Daoy (cell line): ENCODE data around the gene TREM2. TPM values are rescaled to one million over a fixed set of nuclear protein-coding genes. Genes with fewer than 3 reads are reported as not detected.
"Not testable (repeated sequence)": the region's sequence is repeated elsewhere in the genome, so short reads cannot be mapped to it uniquely, and the experiment has no call there.

Source experiments
- DNase-seq: peaks from one replicate; pipeline ENCODE4 v3.0.0-alpha.2; 2015; ENCODE audit warnings: low read depth
- total RNA-seq: library from RNA; depleted of rRNA; stranded (reverse); fragments of >200 nt; shearing (Covaris generic); gene quantifications from 2 replicates; pipeline ENCODE4 v1.2.3, GENCODE V29; 2014; rRNA removed

TREM2 gene
- not detected in 2 replicates for total RNA-seq

DNA sequence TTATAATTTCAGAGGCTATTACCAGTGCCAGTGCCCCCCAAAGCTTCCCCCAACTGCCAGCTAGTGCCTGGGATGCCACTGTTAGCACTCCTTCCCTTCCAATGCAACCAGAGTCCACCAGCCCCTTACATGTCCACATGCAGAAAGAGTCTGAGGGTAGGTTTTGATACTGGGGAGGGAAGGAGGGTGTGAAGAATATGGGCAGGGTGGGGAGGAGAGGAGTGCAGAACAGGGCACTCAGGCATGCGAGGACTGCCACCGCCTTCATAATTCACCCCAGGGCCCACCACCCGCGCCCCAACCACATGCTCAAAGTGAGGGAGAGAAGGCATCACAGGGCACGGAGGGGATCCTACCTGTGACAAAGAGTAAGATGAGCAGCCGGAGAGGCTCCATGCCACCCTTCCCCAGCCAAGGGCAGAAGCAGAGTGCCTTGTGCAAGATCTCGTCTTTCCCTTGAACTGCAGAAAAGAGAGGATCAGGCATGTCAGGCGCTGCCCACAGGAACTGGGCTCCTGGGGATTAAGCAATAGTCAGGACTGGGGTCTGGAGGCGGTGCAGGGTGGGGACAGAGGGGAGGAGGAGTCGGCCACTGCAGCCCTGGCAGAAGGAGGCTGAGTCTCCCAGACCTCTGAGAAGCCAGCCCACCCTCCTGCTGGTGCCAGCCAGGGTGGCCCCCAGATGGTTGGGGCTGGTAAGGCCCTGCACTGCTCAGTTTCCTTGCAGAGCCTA lies at the start of gene TREM2:
Gene TREM2, minus strand, starts transcription at position 430 of the 732 bp plus-strand sequence. Its CDS starts 34 bp downstream, at position 396.
- no peak for DNase-seq

DNA sequence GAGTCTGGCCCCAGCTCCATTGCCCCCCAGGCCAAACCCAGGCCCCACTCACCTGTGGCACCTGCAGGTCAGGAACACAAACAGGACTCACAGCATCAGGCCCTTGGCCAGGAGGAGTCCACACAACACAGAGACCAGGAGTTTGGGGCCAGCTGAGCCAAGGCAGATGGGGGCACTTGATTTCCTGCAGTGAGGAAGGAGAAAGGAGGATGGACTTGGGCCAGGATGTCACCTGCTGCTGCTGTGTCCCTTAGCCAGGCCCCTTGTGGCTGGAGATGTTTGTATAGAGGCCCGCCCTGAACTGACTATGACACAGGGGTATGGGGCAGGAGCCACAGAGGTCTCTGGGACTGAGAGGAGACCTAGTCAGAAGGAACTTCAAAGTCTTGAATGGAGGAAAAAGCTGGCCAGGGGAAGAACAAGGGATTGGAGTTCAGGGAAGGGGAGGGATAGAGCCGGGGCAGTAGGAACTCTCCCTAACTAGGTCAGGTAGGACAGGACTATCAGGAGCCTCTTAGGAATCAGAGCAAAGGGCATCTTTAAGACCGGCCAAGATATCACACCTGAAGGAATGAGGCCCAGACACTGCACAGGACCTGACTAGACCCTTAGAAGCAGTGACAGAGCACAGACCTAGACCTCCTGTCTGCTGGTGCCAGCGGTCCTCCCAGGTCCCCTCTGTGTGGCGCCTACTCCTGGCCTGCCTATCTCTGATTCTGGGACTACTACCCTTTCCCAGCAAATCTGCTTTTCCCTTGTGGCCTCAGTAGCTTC lies 46.8 kb upstream of the TREM2 start:
- no peak for DNase-seq

DNA sequence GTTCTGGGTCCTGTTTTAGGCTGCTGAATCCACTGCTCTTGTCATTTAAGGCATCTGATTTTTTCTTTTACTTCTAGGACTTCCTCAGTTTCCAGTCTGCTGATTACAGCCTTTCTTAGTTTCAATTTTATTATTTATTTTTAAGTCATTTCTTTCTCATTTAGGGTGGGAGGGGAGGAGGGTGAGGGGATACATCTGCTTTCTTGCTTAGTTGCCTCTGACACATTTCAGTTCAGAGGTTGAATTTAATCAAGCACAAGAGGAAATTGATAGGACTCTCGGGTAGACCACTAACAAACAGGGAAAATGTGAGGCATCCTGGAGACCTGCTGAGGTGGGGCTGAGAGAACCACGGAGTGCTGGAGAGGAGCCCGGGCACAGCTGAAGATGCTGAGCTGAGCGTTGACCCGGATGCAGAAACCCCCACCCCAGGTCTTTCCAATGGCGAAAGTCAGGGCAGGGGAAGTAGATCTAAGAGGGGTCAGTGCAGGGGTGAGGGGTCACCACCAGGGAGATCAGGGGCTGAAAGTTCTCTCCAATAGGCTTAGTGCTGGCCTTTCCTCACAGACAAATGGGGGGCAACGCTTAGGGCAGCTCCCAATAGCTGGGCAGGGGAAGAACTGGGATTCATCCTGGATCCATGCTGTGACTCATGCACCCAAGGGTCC lies 45.7 kb upstream of the TREM2 start:
- DNase-seq: no peak

DNA sequence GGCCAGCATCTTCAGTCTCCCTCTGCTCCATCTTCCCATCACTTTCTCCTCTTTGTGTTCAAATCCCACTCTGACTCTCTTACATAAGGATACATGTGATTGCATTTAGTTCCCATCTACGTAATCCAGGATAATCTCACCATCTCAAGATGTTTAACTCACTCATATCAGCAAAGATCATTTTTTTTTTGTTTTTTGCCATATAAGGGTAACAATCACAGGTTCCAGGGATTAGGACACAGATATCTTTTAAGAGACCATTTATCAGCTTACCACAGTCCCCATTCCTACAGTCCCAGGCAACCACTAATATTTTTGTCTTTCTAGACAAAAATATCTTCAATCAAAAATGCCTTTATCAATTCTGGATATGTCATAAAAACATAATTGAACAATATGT lies 41.2 kb upstream of the TREM2 start:
- no peak for DNase-seq

DNA sequence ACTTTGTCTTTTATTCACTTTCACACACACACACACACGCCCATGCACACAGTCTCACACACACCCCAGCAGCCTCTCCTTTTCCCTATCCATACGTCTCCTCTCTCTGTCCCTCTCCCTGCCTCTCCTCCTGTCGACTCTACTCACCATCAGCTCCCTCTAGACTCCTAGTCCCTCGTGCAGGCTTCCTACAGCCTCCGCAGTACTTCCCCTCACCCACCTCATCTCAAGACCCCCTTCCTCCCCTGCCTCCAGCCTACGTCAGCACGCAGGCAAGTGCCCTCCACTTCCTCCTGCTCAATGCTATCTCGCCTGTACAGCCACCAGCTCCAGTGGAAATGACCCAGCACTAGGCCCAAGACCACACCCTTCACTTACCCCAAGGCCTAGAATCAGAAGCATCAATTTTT lies 38.9 kb upstream of the TREM2 start:
- DNase-seq: no peak

DNA sequence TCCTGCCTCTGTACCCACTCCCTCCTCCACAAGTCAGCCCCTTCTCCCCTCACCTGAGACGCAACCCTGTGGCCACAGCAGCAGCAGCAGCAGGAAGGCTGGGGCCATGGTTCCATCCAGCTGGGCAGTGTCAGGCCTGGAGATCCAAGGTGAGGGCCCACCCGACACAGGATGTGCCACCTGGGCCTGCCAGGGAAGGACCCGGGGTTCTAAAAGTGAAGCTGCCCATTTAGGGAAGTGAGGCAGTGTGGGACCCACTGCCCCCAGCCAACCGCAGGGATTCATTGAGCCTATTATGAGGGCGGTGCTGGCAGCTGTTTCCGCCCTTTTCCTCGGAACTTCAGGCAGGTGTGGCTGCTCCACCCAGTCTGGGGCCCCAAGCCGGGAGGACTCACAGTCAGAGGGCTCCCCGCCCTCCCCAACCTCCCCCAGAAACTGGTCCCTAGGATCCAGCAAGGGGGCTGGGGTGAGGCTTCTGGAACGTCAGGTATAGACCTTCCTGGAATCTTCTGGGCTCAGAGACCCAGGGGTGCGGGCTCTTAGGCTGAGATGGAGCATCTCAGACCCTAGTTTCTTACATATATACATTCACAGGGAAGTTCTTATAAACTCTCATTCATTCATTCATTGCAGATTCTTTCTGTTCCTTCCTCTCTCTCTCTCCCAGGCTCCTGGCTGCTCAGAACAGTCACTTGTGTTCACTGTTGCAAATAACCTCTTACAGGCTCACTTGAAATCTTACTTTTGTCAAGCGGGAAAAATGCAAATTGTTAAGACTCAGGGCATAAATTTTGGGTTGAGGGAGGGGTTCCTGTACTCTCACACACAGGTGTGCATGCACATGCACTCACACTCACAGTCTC lies 38.2 kb upstream of the TREM2 start, which contains the start of gene TREML2:
Gene TREML2, minus strand, starts transcription at position 249 of the 863 bp plus-strand sequence. Its CDS starts 141 bp downstream, at position 108.
- DNase-seq: no peak

DNA sequence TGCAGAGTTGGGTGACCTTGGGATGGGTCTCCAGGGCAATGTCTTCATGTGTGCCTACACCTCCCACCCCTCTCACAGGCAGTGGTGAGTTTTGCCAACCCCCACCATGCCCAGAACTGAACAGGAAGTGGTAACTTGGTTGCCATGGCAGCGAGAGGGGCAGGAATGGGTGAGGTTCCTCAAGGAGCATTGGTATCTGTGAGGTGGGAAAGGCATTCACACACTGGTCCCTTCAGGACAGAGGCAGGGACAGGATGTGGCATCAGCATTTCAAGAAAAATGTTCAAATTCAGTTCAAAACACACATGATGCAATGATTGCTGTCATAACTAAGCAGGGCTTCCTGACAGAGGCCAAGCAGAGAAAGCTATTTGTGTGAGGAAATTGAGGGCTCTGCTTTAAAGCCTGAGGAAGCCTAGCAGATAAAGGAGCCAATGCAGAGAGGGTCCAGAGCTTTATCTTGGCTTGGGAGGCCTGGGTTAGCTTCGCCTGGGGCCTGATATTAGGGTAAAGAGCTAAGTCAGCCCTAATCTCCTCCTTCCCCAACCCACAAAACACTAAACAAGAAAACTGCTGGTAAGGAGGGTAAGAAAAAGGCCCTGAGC lies 37.5 kb upstream of the TREM2 start:
- peak; percentile 26 for DNase-seq

DNA sequence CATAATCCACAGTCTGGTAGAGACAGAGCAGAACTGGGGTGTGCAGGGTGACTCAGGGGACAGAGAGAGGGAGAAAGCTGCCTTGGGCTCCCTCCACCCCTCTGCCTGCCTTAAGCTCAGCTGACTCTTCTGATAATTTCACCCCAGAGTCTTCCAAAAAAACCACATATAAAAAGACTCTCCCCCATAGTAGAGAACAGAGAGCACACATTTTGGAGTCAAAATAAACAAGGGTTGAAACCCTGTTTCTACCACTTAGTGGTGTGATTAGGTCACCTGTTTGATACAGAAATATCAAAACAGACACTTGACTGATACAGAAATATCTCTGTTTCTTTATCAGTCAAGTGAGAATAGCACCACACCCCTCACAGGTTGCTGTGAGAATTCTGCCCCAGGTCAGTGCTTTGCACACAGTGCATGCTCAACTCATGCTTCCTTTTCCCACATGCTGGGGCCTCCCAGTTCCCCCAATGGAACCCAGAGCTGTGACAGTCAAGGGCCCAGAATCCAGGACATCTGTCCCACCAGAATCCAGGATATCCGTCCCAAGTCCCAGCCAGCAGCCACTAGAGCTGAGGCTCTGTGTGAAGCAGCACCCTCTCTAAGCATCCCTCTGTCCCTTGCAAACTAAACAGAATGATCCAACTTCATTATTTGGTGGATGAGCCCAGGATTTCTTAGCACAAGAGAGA lies 36.8 kb upstream of the TREM2 start:
- DNase-seq: no peak

DNA sequence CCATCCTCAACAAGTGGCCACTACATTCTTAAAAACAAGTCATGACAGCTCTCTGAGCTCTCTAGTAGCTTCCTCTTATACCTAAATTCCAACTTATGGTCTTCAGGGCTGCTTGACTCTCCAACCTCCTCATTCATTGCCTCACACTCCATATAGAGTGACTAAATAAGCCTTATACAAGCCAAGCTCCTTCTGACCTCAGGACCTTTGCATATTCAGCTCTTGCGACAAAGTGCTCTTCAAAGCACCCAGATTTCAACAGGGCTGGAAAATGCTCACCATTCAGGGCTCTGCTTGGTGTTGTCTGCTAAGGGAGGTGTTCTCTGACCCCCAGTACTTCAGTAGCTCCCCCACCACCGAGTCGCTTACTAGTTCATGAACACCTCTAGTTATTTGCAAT lies 34.3 kb upstream of the TREM2 start:
- no peak for DNase-seq

DNA sequence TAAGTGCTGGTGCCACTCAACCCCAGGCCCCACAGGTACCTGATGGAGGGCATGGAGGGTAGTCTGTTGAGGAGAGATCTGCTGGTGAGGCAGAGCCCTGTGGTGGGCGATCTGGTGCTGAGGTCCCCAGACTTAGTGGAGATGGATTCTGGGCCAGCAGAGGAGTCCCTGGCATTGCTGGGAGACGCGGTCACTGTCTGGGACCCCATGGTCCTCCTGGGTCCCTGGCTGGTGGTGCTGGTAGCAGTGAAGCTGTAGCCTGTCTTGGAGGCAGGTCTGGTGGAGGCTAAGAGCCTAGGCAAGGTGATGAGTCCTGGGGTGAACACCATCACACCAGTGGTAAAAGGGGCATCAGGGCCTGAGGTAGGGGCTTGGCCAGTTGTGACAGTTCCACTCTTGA lies 31.5 kb upstream of the TREM2 start:
- DNase-seq: no peak

DNA sequence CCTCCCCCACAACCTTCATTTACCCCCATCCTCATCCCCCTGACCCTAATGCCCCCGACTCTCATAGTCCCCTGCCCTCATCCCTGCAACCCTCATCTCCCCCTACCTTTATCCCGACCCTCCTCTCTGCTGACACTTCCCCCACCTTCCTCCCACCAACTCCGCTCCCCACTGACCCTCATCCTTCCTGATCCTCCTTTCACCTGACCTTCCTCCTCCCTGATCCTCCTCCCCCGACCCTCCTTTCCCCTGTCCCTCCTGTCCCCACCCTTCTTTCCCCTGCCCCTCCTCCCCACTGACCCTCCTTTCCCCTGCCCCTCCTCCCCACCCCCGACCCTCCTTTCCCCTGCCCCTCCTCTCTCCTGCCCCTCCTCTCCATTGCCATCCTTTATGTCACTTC lies 31.0 kb upstream of the TREM2 start:
- DNase-seq: no peak

DNA sequence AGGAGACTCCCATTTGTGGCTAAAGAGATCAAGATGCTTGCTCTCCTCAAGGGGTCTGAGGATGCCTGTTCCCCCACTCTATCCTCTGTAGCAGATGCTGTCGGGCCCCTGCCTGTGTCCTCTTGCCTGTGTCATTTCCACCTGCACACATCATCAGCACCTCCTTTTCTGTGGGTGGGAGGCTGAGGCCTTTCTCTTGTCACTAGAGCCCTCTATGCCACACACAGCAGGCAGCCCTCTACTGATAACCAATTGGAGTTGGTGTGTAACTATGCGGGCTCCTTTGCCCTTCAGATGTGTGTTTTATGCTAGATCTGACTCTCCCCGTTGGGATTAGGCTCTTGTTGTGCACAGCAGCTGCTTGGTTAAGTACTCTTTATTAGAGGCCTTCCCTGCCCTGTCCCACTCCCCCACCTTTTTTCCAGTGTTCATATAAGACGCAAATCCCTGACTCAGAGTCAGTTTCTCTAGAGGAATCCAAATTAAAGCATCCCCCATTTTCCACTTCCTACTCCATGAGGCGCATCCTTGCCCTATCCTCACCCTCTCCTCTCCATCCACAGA lies 30.3 kb upstream of the TREM2 start:
- DNase-seq: no peak

DNA sequence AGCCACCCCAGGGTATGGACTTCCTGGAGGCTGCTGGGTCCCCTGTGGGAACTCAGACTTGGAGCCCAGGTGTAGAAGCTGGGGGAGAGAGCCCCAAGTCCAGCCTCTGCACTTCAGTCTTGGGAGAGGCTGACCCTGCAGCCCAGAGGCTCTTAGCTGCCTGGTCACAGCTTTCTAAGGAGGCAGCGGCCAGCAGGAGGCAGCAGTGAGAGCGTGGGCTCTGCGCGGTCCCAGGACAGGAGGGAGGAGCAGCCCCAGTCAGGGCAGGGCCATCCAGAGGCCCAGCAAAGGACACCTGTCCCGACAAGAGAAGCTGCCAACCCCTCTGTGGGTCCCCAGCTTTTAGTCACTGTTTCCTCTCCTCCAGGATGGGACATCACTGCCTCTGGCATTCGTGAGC lies 28.7 kb upstream of the TREM2 start:
- DNase-seq: no peak

DNA sequence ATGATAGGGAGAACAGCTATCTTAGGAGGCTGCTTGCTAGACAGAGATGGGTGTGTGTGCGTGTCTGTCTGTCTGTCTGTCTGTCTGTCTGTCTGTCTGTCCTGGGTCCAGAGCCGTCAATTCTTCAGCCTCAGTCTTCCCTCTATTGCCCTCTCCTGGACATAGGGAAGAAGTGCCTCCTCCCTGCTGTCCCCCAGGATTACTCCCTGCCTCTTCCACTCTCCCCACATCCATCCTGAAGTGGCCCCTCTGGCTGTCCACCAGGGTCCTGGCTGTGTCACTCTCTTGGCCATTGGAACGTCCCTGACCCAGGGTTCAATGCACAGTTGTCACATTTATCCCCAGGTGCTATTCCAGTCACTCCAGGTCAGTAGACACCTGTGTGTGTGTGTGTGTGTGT lies 27.9 kb upstream of the TREM2 start:
- DNase-seq: no peak

DNA sequence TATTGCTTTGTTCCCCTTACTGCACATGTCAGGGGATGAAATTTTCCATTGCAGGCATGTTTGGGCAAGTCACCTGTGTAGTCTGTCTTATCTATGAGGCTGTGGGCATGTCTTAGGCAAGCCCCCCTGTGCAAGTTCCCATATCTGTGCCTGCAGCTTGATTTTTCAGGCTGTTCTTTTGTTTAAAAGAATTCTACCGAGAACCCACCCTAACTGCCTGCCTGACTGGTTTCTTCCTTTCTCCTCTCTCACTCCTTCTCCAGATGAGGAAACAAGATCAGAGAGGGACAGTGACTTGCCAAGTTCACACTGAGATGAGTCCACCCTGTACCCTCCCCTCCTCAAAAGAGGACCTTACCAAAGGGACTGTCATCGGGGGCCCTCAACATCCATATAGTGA lies 27.1 kb upstream of the TREM2 start:
- no peak for DNase-seq

DNA sequence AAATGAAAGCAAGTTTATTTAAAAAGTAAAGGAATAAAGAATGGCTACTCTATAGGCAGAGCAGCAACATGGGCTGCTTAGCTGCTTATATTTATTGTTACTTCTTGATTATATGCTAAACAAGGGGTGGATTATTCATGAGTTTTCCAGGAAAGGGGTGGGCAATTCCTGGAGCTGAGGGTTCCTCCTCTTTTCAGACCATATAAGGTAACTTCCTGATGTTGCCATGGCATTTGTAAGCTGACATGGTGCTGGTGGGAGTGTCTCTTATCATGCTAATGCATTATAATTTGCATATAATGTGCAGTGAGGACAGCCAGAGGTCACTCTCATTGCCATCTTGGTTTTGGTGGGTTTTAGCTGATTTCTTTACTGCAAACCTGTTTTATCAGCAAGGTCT lies 26.1 kb upstream of the TREM2 start:
- DNase-seq: not testable (repeated sequence)

DNA sequence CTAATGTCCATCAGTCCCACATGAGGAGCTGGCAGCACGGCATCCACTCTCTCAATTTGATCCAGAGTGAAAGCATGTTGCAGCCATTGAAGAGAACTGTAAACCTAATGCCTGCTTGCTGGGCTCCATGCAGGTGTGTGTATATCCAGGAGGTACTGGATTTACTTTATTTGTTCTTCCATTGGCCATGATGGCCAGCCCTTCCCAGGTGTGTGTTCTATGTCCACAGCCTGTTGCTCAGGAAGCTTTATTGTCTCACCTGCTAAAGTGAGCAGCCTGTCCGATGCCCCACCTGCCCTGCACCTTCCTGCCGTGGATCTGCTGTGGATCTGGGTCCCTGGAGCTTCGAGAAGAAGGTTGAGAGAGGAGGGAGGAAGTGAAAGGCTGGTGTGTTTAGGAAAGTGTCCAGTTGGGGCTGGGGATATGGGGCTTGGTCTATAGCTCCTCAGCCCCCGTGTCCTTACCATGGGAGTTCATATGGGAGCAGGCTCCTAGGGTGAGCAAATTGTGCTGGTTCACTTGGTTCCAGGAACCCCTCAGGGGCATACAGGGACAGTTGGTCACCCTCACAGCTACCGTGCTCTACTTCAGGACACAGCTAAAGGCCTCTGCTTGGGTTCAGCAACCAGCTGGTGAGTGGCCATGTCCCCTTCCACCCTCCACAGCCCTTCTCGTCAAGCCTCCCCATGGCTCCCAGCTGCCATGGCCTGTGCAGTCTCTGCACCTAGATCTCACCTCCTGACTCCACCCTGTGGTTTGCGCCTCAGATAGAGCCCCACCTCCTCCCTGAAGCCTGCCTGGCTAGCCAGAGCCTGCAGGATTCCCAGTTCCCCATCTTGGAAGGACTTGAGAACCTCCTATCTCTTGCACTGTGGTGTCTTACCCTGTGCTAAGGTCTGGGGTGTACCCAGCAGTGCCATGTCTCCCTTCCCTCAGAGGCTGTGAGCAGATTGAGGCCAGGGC lies 25.3 kb upstream of the TREM2 start:
- DNase-seq: no peak

DNA sequence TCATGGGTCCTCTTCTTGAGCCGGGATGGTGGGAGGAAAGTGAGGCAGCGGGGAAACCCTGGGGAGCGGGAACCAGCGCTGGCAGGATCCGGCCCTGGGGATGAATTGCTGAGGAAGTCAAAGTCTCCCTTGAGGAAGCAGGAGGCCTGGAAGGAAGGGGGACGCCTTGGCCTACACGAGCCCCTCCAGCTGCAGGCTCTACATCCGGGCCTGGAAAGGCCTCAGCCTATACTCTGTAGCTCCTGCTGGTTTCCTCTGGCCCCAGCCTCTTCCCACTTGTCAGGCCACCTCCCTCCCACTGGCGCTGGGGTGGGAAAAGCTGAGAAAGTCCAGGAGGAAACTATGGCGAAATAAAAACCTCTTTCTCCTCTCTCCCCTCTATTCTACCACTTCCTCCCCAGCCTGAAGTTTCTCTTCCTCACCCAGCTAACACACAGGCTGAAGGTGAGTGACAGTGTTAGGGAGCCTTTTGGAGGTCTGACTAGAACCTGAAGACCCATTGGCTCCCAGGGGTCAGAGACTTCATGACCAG lies 23.2 kb upstream of the TREM2 start:
- no peak for DNase-seq

DNA sequence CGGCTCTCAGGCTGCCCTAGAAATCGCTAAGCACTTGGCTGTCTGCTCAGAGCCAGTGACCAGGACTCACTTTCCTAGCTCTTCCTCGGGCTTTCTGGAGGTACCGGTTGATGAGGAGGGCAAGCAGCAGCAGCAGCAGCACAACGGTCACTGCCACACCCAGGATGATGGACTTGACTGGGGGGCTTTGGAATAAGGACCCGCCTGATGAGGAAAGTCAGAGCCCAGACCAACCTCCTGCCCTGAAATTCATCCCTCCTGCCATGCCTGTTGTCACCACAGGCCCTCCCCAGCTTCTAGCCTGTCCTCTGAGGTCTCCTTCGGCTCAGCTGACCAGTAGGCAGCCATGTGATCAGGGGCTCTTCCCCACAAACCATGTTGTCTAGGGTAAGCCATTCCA lies 21.8 kb upstream of the TREM2 start:
- DNase-seq: no peak
